Ishikawa (cell line): ENCODE data around the gene SHB.

Source experiments
- CEBPB ChIP-seq: IDR thresholded peaks from 2 replicates; pipeline ENCODE4 v1.6.1; 2012
- CREB1 ChIP-seq: IDR thresholded peaks from 2 replicates; pipeline ENCODE4 v1.6.1; 2012; ENCODE audit warnings: low read depth
- EGR1 ChIP-seq: IDR thresholded peaks from 2 replicates; pipeline ENCODE4 v1.6.1; 2012
- EP300 ChIP-seq: IDR thresholded peaks from 2 replicates; pipeline ENCODE4 v1.6.1; 2012; ENCODE audit warnings: borderline replicate concordance
- FOXM1 ChIP-seq: IDR thresholded peaks from 2 replicates; pipeline ENCODE4 v1.6.1; 2012; ENCODE audit warnings: low read depth, borderline replicate concordance
- NFIC ChIP-seq: IDR thresholded peaks from 2 replicates; pipeline ENCODE4 v1.6.1; 2012
- RAD21 ChIP-seq: IDR thresholded peaks from 2 replicates; pipeline ENCODE4 v1.6.1; 2012; ENCODE audit warnings: low read depth
- REST ChIP-seq: IDR thresholded peaks from 2 replicates; pipeline ENCODE4 v1.6.1; 2012; ENCODE audit warnings: low read depth, mild to moderate bottlenecking
- TAF1 ChIP-seq: IDR thresholded peaks from 2 replicates; pipeline ENCODE4 v1.6.1; 2012; ENCODE audit warnings: low read depth, mild to moderate bottlenecking
- TCF12 ChIP-seq: IDR thresholded peaks from 2 replicates; pipeline ENCODE4 v1.6.1; 2012; ENCODE audit warnings: low read depth
- TEAD4 ChIP-seq: IDR thresholded peaks from 2 replicates; pipeline ENCODE4 v1.6.1; 2012
- YY1 ChIP-seq: IDR thresholded peaks from 2 replicates; pipeline ENCODE4 v1.6.1; 2012; ENCODE audit warnings: low read depth
- ZBTB7A ChIP-seq: IDR thresholded peaks from 2 replicates; pipeline ENCODE4 v1.6.1; 2012; ENCODE audit warnings: low read depth
- TF ChIP-seq, protein P1 (sequence below): IDR thresholded peaks from 2 replicates; pipeline ENCODE4 v1.6.1; 2012
- TF ChIP-seq, protein P2 (sequence below): IDR thresholded peaks from 2 replicates; pipeline ENCODE4 v1.6.1; 2012

SHB gene

GRCh38 chr9:37917801-37918664, 151.0 kb downstream of the SHB start:
- TF ChIP-seq TAF1, result no peak
- no peak for TF ChIP-seq EP300
- no peak for TF ChIP-seq YY1
- no peak for TF ChIP-seq TCF12
- TF ChIP-seq EGR1, result no peak
- no peak for TF ChIP-seq FOXM1
- no peak for TF ChIP-seq ZBTB7A
- TF ChIP-seq CREB1, result no peak
- TF ChIP-seq NFIC, result no peak
- TF ChIP-seq RAD21, result no peak
- TF ChIP-seq, protein P1, sequence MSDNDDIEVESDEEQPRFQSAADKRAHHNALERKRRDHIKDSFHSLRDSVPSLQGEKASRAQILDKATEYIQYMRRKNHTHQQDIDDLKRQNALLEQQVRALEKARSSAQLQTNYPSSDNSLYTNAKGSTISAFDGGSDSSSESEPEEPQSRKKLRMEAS, result no peak
- no peak for TF ChIP-seq REST
- no peak for TF ChIP-seq CEBPB
- no peak for TF ChIP-seq TEAD4
- TF ChIP-seq, protein P2, sequence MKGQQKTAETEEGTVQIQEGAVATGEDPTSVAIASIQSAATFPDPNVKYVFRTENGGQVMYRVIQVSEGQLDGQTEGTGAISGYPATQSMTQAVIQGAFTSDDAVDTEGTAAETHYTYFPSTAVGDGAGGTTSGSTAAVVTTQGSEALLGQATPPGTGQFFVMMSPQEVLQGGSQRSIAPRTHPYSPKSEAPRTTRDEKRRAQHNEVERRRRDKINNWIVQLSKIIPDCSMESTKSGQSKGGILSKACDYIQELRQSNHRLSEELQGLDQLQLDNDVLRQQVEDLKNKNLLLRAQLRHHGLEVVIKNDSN, result no peak

- TF ChIP-seq CEBPB (no peak), TCF12 (no peak), NFIC (no peak), EP300 (no peak), TAF1 (no peak), RAD21 (no peak), CREB1 (no peak), ZBTB7A (no peak), TEAD4 (no peak), EGR1 (no peak), YY1 (no peak), FOXM1 (no peak), REST (no peak)
- TF ChIP-seq, protein P2, result no peak
- TF ChIP-seq, protein P1, result no peak
These were observed 151.7 kb downstream of the SHB start for GRCh38 chr9:37917313-37917731.

GRCh38 chr9:37916471-37917312, 152.3 kb downstream of the SHB start:
- TF ChIP-seq RAD21, result no peak
- no peak for TF ChIP-seq FOXM1
- no peak for TF ChIP-seq TAF1
- TF ChIP-seq TEAD4, result no peak
- TF ChIP-seq, protein P2, result no peak
- TF ChIP-seq YY1, result no peak
- no peak for TF ChIP-seq CREB1

DNA sequence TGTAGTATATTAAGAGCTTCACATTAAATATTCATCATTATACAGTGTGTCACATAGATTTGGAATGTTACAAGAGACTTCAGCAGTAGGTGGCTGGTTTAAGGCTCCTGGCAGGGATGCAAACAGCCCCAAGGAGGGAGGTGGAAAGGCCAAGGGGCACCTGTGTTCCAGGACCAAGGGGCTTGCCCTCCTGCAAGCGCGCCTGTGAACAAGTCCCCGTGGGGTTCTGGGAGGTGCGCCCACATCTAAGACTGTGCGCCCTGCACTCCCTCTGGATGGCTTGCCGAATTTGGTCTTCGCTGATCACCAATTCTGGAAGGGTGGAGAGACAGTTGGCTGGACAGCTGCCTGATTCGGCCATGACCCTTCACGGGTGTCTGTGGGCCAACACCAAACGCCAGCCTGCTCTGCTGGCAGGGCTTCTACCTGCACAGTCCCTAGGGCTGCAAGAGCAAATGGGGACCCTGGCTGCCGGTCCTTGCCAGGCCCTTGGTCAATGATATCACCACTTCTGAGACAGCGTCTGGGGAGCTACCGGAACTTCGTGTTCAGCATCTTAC, 153.0 kb downstream of the SHB start:
- TF ChIP-seq TCF12 (no peak), ZBTB7A (no peak)
- TF ChIP-seq, protein P1, result no peak
